H1 (cell line): ENCODE measurements around the gene KCNA1. TPM values are rescaled to one million over a fixed set of nuclear protein-coding genes. Genes with fewer than 3 reads are reported as not detected.

Source experiments
- CTCF ChIA-PET: fragments of 300-600 bp; sonication (Branson Sonifier 250); formaldehyde crosslinking; loops from one replicate; lab custom pipeline; 2021; ENCODE audit not compliant: partially characterized antibody; lab: Charles Lee
- POLR2A ChIA-PET: fragments of 300-600 bp; sonication (Branson Sonifier 250); formaldehyde crosslinking; loops from one replicate; lab custom pipeline; 2021; ENCODE audit warnings: inconsistent platforms; ENCODE audit not compliant: partially characterized antibody; lab: Charles Lee
- DNase-seq, 2 experiments: peaks; one replicate each; pipeline versions ENCODE4 v3.0.0 to v3.0.0-alpha.2; 2010 to 2022; ENCODE audit warnings: low spot score in 2 of 2, low read depth in 1 of 2, mixed read lengths in 1 of 2
- FAIRE-seq: peaks from 2 replicates; lab custom pipeline; 2011; peaks lifted over from hg19 to GRCh38; lab: Jason Lieb, UNC
- H2AFZ ChIP-seq: 2 replicates; pipeline ENCODE4 v1.8.1; 2012; ENCODE audit warnings: low read length, inconsistent platforms
- H2AK5ac ChIP-seq: 2 replicates; pipeline ENCODE4 v1.6.1; 2013; ENCODE audit warnings: low read depth, low read length
- H2BK120ac ChIP-seq: replicated peaks from 2 replicates; pipeline ENCODE3; 2013; ENCODE audit warnings: low read depth, low read length, inconsistent platforms
- H2BK12ac ChIP-seq: 2 replicates; pipeline ENCODE4 v1.6.1; 2013; ENCODE audit warnings: low read depth, low read length
- H2BK15ac ChIP-seq: 2 replicates; pipeline ENCODE4 v1.6.1; 2013; ENCODE audit warnings: low read length
- H2BK20ac ChIP-seq: 2 replicates; pipeline ENCODE4 v1.6.1; 2013; ENCODE audit warnings: low read length
- H2BK5ac ChIP-seq: 2 replicates; pipeline ENCODE4 v1.6.1; 2013; ENCODE audit warnings: low read depth, low read length
- H3K14ac ChIP-seq: 2 replicates; pipeline ENCODE4 v1.6.1; 2013; ENCODE audit warnings: inconsistent platforms; ENCODE audit not compliant: insufficient read length
- H3K18ac ChIP-seq: 2 replicates; pipeline ENCODE4 v1.6.1; 2013; ENCODE audit warnings: low read length; ENCODE audit errors: extremely low read depth
- H3K23ac ChIP-seq: 2 replicates; pipeline ENCODE4 v1.6.1; 2013; ENCODE audit warnings: inconsistent platforms; ENCODE audit not compliant: insufficient read length
- H3K23me2 ChIP-seq: 2 replicates; pipeline ENCODE4 v1.6.1; 2013; ENCODE audit warnings: low read depth, low read length
- H3K27ac ChIP-seq: 2 replicates; pipeline ENCODE4 v1.6.1; 2011; ENCODE audit warnings: low read depth, low read length, inconsistent platforms
- H3K27me3 ChIP-seq, 4 experiments: replicated peaks in 1 of 4; 1 replicate in 1 of 4; 2 replicates in 3 of 4; pipeline versions ENCODE4 v1.6.1 to v1.8.1; 2011 to 2013; ENCODE audit warnings: low read length in 3 of 4, mild to moderate bottlenecking in 3 of 4, inconsistent platforms in 2 of 4, mixed read lengths in 2 of 4, moderate library complexity in 1 of 4; ENCODE audit not compliant: control insufficient read depth in 3 of 4, insufficient read depth in 3 of 4; ENCODE audit errors: extremely low read depth in 1 of 4
- H3K36me3 ChIP-seq, 4 experiments: 2 replicates each; pipeline versions ENCODE4 v1.6.1 to v1.8.1; 2011 to 2013; ENCODE audit warnings: mild to moderate bottlenecking in 4 of 4, low read length in 3 of 4, moderate library complexity in 2 of 4, control low read depth in 1 of 4, inconsistent platforms in 1 of 4; ENCODE audit not compliant: insufficient read depth in 4 of 4, control insufficient read depth in 2 of 4
- H3K4ac ChIP-seq: replicated peaks from 2 replicates; pipeline ENCODE3; 2013; ENCODE audit warnings: low read length, low read depth, mixed read lengths, inconsistent platforms; ENCODE audit not compliant: insufficient read length
- H3K4me1 ChIP-seq, 4 experiments: replicated peaks in 1 of 4; 1 replicate in 1 of 4; 2 replicates in 3 of 4; pipeline versions ENCODE4 v1.6.1 to v1.8.1; 2011 to 2013; ENCODE audit warnings: low read length in 3 of 4, inconsistent platforms in 2 of 4, mixed read lengths in 1 of 4; ENCODE audit not compliant: insufficient read depth in 4 of 4, control insufficient read depth in 3 of 4
- H3K4me2 ChIP-seq, 2 experiments: 2 replicates each; pipeline versions ENCODE4 v1.6.1 to v1.8.1; 2011 to 2013; ENCODE audit warnings: low read depth in 2 of 2, low read length in 2 of 2, control low read depth in 1 of 2, inconsistent platforms in 1 of 2, mild to moderate bottlenecking in 1 of 2; ENCODE audit not compliant: insufficient read depth in 1 of 2
- H3K4me3 ChIP-seq, 4 experiments: fragments of 200-600, 300-600 bp in 1 of 4; sonication (generic), shearing (Covaris generic), sonication (Bioruptor Twin) in 1 of 4; 2 replicates each; pipeline versions ENCODE4 v1.5.1 to v1.8.1; 2011 to 2016; ENCODE audit warnings: low read length in 4 of 4, low read depth in 3 of 4, control low read depth in 2 of 4, inconsistent platforms in 2 of 4, mild to moderate bottlenecking in 2 of 4, mixed read lengths in 1 of 4, moderate library complexity in 1 of 4; ENCODE audit not compliant: insufficient read depth in 2 of 4; ENCODE audit errors: extremely low read depth in 1 of 4
- H3K56ac ChIP-seq: replicated peaks from 2 replicates; pipeline ENCODE3; 2013; ENCODE audit warnings: low read depth, mild to moderate bottlenecking, mixed read lengths, low read length, inconsistent platforms; ENCODE audit not compliant: insufficient read length
- H3K79me1 ChIP-seq: 2 replicates; pipeline ENCODE4 v1.6.1; 2013; ENCODE audit warnings: low read depth, low read length, control low read depth
- H3K79me2 ChIP-seq, 2 experiments: 2 replicates each; pipeline versions ENCODE4 v1.6.1 to v1.8.1; 2012 to 2013; ENCODE audit warnings: low read length in 2 of 2, mild to moderate bottlenecking in 2 of 2, inconsistent platforms in 1 of 2; ENCODE audit not compliant: insufficient read depth in 2 of 2, control insufficient read depth in 1 of 2
- H3K9ac ChIP-seq, 4 experiments: replicated peaks in 1 of 4; 1 replicate in 1 of 4; 2 replicates in 3 of 4; pipeline versions ENCODE4 v1.6.1 to v1.8.1; 2011 to 2013; ENCODE audit warnings: low read depth in 3 of 4, low read length in 3 of 4, control low read depth in 2 of 4, mild to moderate bottlenecking in 2 of 4, moderate library complexity in 2 of 4, inconsistent platforms in 1 of 4; ENCODE audit errors: extremely low read depth in 1 of 4
- H3K9me3 ChIP-seq, 2 experiments: 2 replicates each; pipeline versions ENCODE4 v1.6.1 to v1.8.1; 2012 to 2013; ENCODE audit warnings: mild to moderate bottlenecking in 2 of 2, moderate library complexity in 2 of 2, control low read depth in 1 of 2, inconsistent platforms in 1 of 2, low read depth in 1 of 2, low read length in 1 of 2, mixed read lengths in 1 of 2; ENCODE audit not compliant: insufficient read depth in 2 of 2
- H4K20me1 ChIP-seq, 2 experiments: replicated peaks in 1 of 2; 2 replicates each; pipeline versions ENCODE3 to v1.8.1; 2011 to 2013; ENCODE audit warnings: inconsistent platforms in 2 of 2, low read length in 2 of 2, mild to moderate bottlenecking in 1 of 2; ENCODE audit not compliant: insufficient read depth in 2 of 2, control insufficient read depth in 1 of 2
- H4K5ac ChIP-seq: 2 replicates; pipeline ENCODE4 v1.6.1; 2013; ENCODE audit warnings: low read length, low read depth, mixed read lengths, inconsistent platforms; ENCODE audit not compliant: insufficient read length
- H4K8ac ChIP-seq: 2 replicates; pipeline ENCODE4 v1.8.0; 2013; ENCODE audit warnings: mild to moderate bottlenecking, moderate library complexity, low read length, inconsistent platforms; ENCODE audit not compliant: insufficient read depth; ENCODE audit errors: extremely low read depth
- H4K91ac ChIP-seq: replicated peaks from 2 replicates; pipeline ENCODE3; 2013; ENCODE audit warnings: low read length, mixed read lengths, inconsistent platforms; ENCODE audit not compliant: insufficient read length
- EP300 ChIP-seq, 2 experiments: IDR thresholded peaks; 1 replicate in 1 of 2; 2 replicates in 1 of 2; pipeline ENCODE4 v1.6.1; 2011 to 2012; ENCODE audit warnings: low read depth in 2 of 2, low read length in 2 of 2, mild to moderate bottlenecking in 2 of 2, borderline replicate concordance in 1 of 2, inconsistent platforms in 1 of 2, moderate library complexity in 1 of 2
- POLR2A ChIP-seq, 2 experiments: IDR thresholded peaks; 1 replicate in 1 of 2; 2 replicates in 1 of 2; pipeline ENCODE4 v1.6.1; 2011; ENCODE audit warnings: low read depth in 2 of 2, low read length in 2 of 2, mild to moderate bottlenecking in 2 of 2; ENCODE audit errors: control extremely low read depth in 1 of 2
- RNF2 ChIP-seq: fragments of 200-900, 300-1000 bp; sonication (generic); IDR thresholded peaks from 2 replicates; pipeline ENCODE4 v1.7.1; 2016; ENCODE audit warnings: borderline replicate concordance, low read depth, mild to moderate bottlenecking, antibody characterized with exemption, low read length; ENCODE audit not compliant: poor library complexity, severe bottlenecking; ENCODE audit errors: missing control alignments
- whole genome bisulfite sequencing, 2 experiments: shearing (Covaris generic) in 1 of 2; methylation state at CpG; one replicate each; pipeline versions ENCODE4 v1.1.6 to v1.1.7; 2013 to 2015; ENCODE audit warnings: low lambda C conversion rate in 2 of 2, mixed read lengths in 2 of 2, inconsistent platforms in 1 of 2, low coverage in 1 of 2, missing lambda C conversion rate in 1 of 2; ENCODE audit not compliant: insufficient replicate concordance in 2 of 2, insufficient coverage in 1 of 2, insufficient read length in 1 of 2; ENCODE audit errors: extremely low coverage in 1 of 2, missing lambda C conversion rate in 1 of 2; 5-methylcytosine and 5-hydroxymethylcytosine counted together
- polyA plus RNA-seq, 7 experiments: library from polyadenylated mRNA; depleted of rRNA in 3 of 7; stranded (reverse) in 5 of 7; unstranded in 2 of 7; fragments of >200 nt in 5 of 7; fragments of 200-250 nt in 2 of 7; gene quantifications; 1 replicate in 5 of 7; 2 replicates in 1 of 7; 4 replicates in 1 of 7; pipeline versions ENCODE4 v1.2.1 to v1.2.3, GENCODE V29; 2011 to 2013; ENCODE audit warnings: missing spikeins in 2 of 7, mixed read lengths in 2 of 7
- total RNA-seq: library from RNA; stranded (reverse); fragmentation: NEBNext Ultra II Directional; extraction: Animal tissue kit (Norgen Biotek cat#: 25700); gene quantifications from 2 replicates; pipeline ENCODE4 v1.2.1, GENCODE V29; 2021
- TF ChIP-seq, protein P1 (sequence below): IDR thresholded peaks from 2 replicates; pipeline ENCODE4 v1.6.1; 2011; ENCODE audit warnings: low read length, improper control_type of control experiment
- TF ChIP-seq, protein P2 (sequence below): IDR thresholded peaks from 2 replicates; pipeline ENCODE4 v1.6.1; 2012; ENCODE audit warnings: low read length, inconsistent platforms

Gene KCNA1
- total and polyA plus RNA-seq, 2 of the 8 experiments (the other 6 are each of a cell fraction or from before 2014, with no cell fraction given), result 0.23 to 0.30 TPM

DNA sequence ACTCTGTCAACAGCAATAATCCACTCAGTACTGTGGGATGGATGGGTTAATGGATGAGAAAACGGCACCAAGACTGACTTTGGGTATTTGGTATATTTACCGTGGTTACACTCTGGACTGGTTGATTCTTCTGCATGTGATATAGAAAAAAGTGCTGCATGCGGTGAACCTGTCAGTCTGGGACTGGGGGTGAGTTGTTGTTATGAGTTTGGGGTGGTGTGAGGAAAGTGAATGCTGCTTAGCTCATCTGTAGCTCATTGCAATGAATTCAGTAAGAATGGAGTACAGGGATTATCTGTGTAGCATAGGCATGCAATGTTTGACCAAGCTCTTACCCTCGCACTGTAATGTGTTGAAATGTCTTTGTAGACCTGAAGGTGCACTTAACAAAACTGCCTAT, 6.0 kb downstream of the KCNA1 start:
- Histone ChIP-seq H3K9me3 (peaks cover 3 to 9% of the 10 kb centered on the region in 2 experiments; a peak in 2 of 4 replicates), H3K79me1 (no peaks in the 10 kb centered on the region), H3K4ac (no peak overlapping the region), H2BK20ac (no peak overlapping the region), H3K36me3 (no peaks in the 10 kb centered on the region; a peak in 1 of 8 replicates), H3K56ac (no peak overlapping the region), H2AK5ac (no peak overlapping the region), H3K23ac (no peak overlapping the region), H3K27ac (no peak overlapping the region), H3K79me2 (no peaks in the 10 kb centered on the region), H2BK12ac (no peak overlapping the region), H3K23me2 (peaks cover 2% of the 10 kb centered on the region; the same call in 1 of the 2 replicates), H2BK120ac (no peak overlapping the region), H4K5ac (no peak overlapping the region), H2BK15ac (no peak overlapping the region), H2AFZ (no peak overlapping the region), H3K27me3 (peaks cover 16 to 22% (median 18%) of the 10 kb centered on the region in 4 experiments), H3K14ac (no peak overlapping the region), H3K9ac (no peak overlapping the region), H4K8ac (no peak overlapping the region), H2BK5ac (no peak overlapping the region), H3K4me1 (peaks cover 0 to 4% (median 2%) of the 10 kb centered on the region in 4 experiments; a peak in 3 of 7 replicates), H4K91ac (no peak overlapping the region), H3K4me2 (no peak overlapping the region), H3K18ac (no peak overlapping the region), H4K20me1 (peaks cover 0 to 2% of the 10 kb centered on the region in 2 experiments), H3K4me3 (no peak overlapping the region)
- DNase-seq, result no peak
- CTCF ChIA-PET, result interaction anchor here (0.7 to 12.1 kb wide), 4 partner anchors 12 to 86 kb away, joined by 3 to 162 read pairs (median 4); no protein-coding TSS in a partner anchor
- WGBS, 2 experiments, result 81% methylated on average over 4 of the region's 4 CpGs; no CpG with 5 or more reads in 1 of the 2 experiments
- no peak for FAIRE-seq
- TF ChIP-seq POLR2A (IDR thresholded peaks at IDR 0.05; ENCODE audit: control extremely low read depth in 1 of 2, low read depth in 2 of 2, low read length in 2 of 2), result no peak
- TF ChIP-seq EP300 (IDR thresholded peaks at IDR 0.05; ENCODE audit: borderline replicate concordance in 1 of 2, low read depth in 2 of 2, low read length in 2 of 2), result no peak
- TF ChIP-seq RNF2, result no peak
- TF ChIP-seq, protein P1, sequence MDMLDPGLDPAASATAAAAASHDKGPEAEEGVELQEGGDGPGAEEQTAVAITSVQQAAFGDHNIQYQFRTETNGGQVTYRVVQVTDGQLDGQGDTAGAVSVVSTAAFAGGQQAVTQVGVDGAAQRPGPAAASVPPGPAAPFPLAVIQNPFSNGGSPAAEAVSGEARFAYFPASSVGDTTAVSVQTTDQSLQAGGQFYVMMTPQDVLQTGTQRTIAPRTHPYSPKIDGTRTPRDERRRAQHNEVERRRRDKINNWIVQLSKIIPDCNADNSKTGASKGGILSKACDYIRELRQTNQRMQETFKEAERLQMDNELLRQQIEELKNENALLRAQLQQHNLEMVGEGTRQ, result no peak
- TF ChIP-seq, protein P2, sequence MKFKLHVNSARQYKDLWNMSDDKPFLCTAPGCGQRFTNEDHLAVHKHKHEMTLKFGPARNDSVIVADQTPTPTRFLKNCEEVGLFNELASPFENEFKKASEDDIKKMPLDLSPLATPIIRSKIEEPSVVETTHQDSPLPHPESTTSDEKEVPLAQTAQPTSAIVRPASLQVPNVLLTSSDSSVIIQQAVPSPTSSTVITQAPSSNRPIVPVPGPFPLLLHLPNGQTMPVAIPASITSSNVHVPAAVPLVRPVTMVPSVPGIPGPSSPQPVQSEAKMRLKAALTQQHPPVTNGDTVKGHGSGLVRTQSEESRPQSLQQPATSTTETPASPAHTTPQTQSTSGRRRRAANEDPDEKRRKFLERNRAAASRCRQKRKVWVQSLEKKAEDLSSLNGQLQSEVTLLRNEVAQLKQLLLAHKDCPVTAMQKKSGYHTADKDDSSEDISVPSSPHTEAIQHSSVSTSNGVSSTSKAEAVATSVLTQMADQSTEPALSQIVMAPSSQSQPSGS, result no peak
- POLR2A ChIA-PET, result no interaction called here
